LNCaP clone FGC (cell line): ENCODE data around the gene HOXA6.
A peak's percentile ranks its signal among the peaks of the same experiment; 100 is the strongest.

Experiments used
- DNase-seq: peaks from one replicate; pipeline ENCODE4 v3.0.0-alpha.2; 2011; ENCODE audit warnings: low read depth
- H3K4me3 ChIP-seq: 2 replicates; pipeline ENCODE4 v1.5.1; 2011; ENCODE audit warnings: mild to moderate bottlenecking, low read depth, low read length, control low read depth
- CTCF ChIP-seq: IDR thresholded peaks from 2 replicates; pipeline ENCODE4 v1.5.1; 2012; ENCODE audit warnings: mild to moderate bottlenecking; ENCODE audit not compliant: control insufficient read depth, insufficient read depth; ENCODE audit errors: extremely low read depth

Gene HOXA6

DNA sequence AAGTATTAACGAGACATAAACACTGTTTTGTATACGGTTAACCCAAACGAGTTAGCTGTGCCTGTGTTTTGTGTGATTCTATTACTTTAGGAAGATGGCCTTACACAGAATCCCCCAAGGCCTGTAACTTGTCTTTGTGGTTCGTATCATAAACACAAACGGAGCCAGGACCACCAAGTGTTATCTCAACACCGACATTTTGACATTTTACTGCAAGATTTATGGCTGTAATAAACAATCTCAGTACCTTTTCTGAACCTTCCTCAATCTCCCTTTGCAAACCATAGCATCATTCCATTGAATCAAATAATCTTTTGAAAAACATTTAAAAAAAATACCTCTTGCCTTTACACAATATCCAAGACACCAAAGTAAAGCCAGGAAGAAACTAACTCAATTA lies 14.6 kb downstream of the HOXA6 start:
- no peak for TF ChIP-seq CTCF
- H3K4me3 ChIP-seq, result no peak overlapping the region
- no peak for DNase-seq

DNA sequence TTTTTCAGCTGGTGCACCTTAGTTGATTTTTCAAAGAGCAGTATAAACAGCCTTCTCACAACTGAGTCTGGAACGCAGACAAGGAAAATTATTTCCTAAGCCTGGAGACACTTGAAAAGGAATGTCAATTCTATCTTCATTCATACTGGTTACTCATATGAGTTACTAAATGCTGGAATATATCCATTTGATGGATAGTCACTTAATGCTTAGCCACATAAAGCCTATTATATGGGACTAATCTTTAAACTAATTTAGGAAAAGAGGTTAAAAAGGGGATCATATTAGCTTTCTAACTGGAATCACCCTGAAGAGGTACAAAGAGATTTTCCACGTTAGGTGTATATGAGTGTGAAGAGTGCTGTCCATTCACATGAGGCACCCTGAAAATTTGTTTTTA lies 15.4 kb downstream of the HOXA6 start:
- no peak for TF ChIP-seq CTCF
- no peak for DNase-seq
- H3K4me3 ChIP-seq, result no peak overlapping the region

DNA sequence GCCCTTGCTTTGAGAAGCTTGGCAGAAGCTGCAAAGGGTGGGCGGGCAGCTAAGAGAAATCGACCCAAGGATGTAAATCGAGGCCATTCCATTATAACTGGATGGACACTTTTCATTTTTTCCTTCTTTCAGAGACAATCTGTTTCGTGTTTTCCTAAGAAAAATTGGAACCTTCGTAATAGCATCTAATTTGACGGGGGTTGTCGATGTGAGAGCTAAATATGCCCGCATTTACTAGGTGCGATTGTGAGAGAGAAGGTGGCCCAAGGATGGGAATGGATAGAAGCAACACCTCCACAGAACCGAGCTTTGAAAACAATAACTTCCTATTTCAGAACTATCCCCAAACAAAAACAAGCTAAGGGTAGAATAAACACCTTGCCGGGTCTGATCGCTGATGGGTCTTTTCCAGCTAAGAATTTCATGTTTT lies 16.2 kb downstream of the HOXA6 start:
- no peak for DNase-seq
- H3K4me3 ChIP-seq, result peak overlapping the region; percentile 44
- no peak for TF ChIP-seq CTCF

DNA sequence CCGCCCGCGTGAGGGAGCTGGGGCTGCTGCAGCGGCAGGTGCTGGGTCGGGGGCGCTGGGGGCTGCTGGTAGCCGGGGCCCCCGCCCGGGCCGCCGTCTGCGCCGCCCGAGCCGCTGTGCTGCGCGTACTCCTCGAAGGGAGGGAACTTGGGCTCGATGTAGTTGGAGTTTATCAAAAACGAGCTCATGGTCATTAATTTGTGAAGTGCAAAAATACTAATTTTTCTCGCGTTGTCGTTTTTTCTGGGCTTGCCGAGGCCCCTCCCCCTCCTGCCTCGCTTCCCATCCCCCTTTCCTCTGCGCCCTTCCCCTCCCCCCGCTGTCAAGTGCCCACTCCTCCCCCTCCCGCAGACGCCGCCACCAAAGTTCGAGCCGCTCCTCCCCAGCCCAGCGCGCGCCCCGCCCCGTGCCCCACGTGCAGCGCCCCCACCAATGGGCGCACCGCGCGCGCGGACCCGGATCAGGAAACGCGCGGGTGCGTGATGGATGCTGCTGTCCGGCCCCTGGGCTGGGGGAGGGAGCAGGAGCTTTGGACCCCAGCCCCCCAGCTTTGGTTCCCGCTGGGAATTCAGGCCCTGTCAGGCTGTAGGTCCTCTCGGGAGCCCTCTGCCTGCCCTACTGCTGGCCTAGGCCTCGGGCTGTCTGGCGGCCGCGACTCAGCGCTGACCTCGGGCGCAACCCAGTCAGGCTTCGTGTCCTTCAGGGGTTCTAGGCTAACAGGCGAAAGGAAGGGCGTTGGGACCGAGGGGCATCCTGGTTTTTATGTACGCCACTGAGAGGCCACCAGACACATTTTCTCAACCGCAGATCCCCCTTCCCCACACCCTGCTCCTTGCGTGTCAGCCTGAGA lies 16.8 kb downstream of the HOXA6 start, which contains the start of gene HOXA4:
Gene HOXA4, minus strand, starts transcription at position 218 of the 850 bp plus-strand sequence. Its CDS starts 24 bp downstream, at position 194.
- H3K4me3 ChIP-seq, result peak within 1 kb of the TSS; percentile 44
- no peak for DNase-seq
- TF ChIP-seq CTCF, result no peak

GRCh38 chr7:27129729-27130539 lies 17.6 kb downstream of the HOXA6 start:
- no peak for DNase-seq
- TF ChIP-seq CTCF, result no peak
- H3K4me3 ChIP-seq, result no peak overlapping the region

DNA sequence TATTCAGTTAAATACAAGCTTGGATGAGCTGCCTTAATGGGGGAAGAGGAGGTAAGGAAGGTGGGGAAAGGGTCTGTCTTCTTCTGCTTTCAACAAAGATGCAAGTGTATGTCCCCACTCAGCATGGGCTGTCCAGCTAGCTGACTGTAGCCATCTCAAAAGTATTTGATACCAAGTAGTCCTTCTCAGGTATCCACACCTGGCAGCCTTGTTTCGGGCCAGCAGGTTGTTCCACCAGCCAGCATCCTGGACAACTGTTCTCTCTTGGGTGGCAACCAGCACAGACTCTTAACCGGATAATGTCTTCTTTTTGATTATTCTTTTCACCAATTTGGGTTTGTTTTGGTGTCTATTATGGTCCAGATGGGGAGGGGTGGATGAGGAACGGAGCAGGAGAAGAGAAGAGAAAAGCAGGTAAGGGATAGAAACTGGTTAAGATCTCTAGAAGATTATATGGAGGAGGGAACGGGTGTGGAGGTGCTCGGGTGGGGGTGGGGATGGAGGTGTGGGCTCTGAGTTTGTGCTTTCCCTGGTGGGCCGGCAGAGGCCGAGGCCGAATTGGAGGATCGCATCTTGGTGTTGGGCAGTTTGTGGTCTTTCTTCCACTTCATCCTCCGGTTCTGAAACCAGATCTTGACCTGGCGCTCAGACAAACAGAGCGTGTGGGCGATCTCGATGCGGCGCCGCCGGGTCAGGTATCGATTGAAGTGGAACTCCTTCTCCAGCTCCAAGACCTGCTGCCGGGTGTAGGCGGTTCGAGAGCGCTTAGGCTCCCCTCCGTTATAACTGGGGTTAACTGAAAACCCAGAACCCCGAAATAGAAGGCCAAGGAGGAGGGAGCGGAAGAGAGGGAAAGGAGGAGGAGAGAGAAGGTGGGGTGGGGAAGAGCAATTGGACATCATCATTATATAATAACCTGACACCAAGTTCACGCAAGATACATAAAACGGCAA lies 18.5 kb downstream of the HOXA6 start:
- no peak overlapping the region for H3K4me3 ChIP-seq
- no peak for TF ChIP-seq CTCF
- DNase-seq, result no peak
